Neural crest cell (in vitro differentiated cells): ENCODE measurements around the gene CLTB. TPM values are rescaled to one million over a fixed set of nuclear protein-coding genes. Genes with fewer than 3 reads are reported as not detected.

Experiments used
- DNase-seq: peaks from one replicate; pipeline ENCODE4 v3.0.0; 2021; ENCODE audit warnings: low read depth, mixed read lengths, low spot score
- H3K27ac Mint-ChIP-seq: one replicate; pipeline ENCODE4 v1.8.0; 2021; ENCODE audit warnings: mild to moderate bottlenecking, mixed read lengths; ENCODE audit not compliant: unreplicated experiment
- H3K27me3 Mint-ChIP-seq: 2 replicates; pipeline ENCODE4 v1.8.0; 2021; ENCODE audit warnings: low read depth, mild to moderate bottlenecking, mixed read lengths
- H3K36me3 Mint-ChIP-seq: 2 replicates; pipeline ENCODE4 v1.8.0; 2021; ENCODE audit warnings: low read depth, mild to moderate bottlenecking, mixed read lengths
- H3K4me1 Mint-ChIP-seq: 2 replicates; pipeline ENCODE4 v1.8.0; 2021; ENCODE audit warnings: mixed read lengths
- H3K4me3 Mint-ChIP-seq: one replicate; pipeline ENCODE4 v1.8.0; 2021; ENCODE audit warnings: mild to moderate bottlenecking, mixed read lengths
- H3K9me3 Mint-ChIP-seq: 2 replicates; pipeline ENCODE4 v1.8.0; 2021; ENCODE audit warnings: mixed read lengths
- CTCF ChIP-seq: fragments of 200-600 bp; sonication (generic); conservative IDR thresholded peaks from 2 replicates; pipeline ENCODE4 v1.5.0; 2021; ENCODE audit warnings: antibody characterized with exemption, mild to moderate bottlenecking
- total RNA-seq: library from RNA; stranded (reverse); gene quantifications from 2 replicates; pipeline ENCODE4 v1.2.1, GENCODE V29; 2021

The CLTB gene
- total RNA-seq, 1 donor from 2014 or later, result 31.6 TPM

DNA sequence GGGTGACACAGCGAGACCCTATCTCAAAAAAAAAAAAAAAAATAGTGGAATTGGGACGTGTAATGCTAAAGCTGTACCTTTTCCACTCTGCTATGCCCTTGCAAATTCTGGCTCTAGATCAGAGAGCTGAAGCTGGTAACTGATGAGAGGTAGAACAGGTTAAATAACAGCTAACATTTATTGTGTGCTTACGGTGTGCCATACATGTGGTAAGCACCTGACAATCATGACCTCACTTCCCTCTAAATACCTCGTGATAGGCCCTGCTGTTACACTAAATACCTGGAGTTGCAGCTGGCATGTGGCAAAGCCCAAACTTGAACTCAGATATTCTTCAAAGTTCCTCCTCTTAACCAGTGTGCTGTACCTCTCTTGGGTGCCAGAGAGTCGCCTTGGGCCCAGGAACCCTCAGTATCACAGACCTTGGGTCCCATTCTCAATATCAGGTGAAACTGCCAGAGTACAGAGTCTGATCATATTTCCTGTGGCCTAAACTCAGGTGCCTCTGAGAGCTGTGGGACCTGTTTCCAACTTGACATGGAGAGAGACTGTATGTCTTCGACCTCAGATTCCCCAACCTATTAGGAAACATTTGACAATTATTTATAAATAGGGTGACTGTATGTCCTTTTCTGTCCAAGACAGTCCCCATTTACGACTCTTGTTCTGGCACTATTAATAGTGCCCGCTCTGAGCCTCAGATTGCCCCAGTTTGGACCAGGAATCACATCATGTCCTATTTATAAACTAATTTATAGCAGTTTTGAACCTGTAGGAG, 46.2 kb downstream of the CLTB start:
- peaks cover 2% of the 10 kb centered on the region for H3K27me3 Mint-ChIP-seq
- H3K27ac Mint-ChIP-seq, result no peak overlapping the region
- DNase-seq, result no peak
- no peak for TF ChIP-seq CTCF
- peaks cover 18% of the 10 kb centered on the region for H3K36me3 Mint-ChIP-seq
- peak overlapping the region; percentile 44 for H3K4me3 Mint-ChIP-seq
- peaks cover 12% of the 10 kb centered on the region for H3K4me1 Mint-ChIP-seq
- no peaks in the 10 kb centered on the region for H3K9me3 Mint-ChIP-seq

DNA sequence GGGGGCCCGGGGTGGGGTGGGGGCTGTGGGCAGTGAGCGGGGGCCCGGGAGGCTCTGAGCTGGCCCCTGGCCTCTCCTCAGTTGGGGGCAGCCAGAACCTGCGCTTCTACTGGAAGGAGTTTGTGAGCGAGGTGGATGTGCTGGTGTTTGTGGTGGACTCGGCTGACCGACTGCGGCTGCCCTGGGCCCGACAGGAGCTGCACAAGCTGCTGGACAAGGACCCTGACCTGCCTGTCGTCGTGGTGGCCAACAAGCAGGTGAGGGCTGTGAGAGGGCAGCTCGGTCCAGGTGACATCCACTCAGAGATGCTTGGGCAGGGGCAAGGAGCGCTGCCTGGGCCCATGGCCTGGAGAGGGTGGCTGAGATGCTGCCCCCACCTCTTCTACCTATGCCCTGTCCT, 47.6 kb downstream of the CLTB start:
- Mint-ChIP-seq H3K27me3 (peaks cover 2% of the 10 kb centered on the region), H3K36me3 (peaks cover 18% of the 10 kb centered on the region), H3K9me3 (no peaks in the 10 kb centered on the region), H3K27ac (no peak overlapping the region), H3K4me3 (no peak overlapping the region), H3K4me1 (peaks cover 12% of the 10 kb centered on the region)
- TF ChIP-seq CTCF, result no peak
- no peak for DNase-seq

GRCh38 chr5:176366232-176366894, 50.0 kb downstream of the CLTB start:
- Mint-ChIP-seq H3K4me1 (peaks cover 18% of the 10 kb centered on the region), H3K27me3 (peaks cover 19% of the 10 kb centered on the region), H3K36me3 (peaks cover 15% of the 10 kb centered on the region), H3K9me3 (no peaks in the 10 kb centered on the region), H3K27ac (no peak overlapping the region), H3K4me3 (peak overlapping the region; percentile 91)
- TF ChIP-seq CTCF, result no peak
- DNase-seq, result no peak

- peaks cover 15% of the 10 kb centered on the region for H3K36me3 Mint-ChIP-seq
- H3K9me3 Mint-ChIP-seq, result no peaks in the 10 kb centered on the region
- peak; percentile 42 for DNase-seq
- H3K27me3 Mint-ChIP-seq, result peaks cover 19% of the 10 kb centered on the region
- H3K4me1 Mint-ChIP-seq, result peaks cover 18% of the 10 kb centered on the region
- H3K4me3 Mint-ChIP-seq, result peak within 1 kb of the TSS; percentile 85
- TF ChIP-seq CTCF, result no peak
- no peak within 1 kb of the TSS for H3K27ac Mint-ChIP-seq
Observed at GRCh38 chr5:176365351-176366231, 50.7 kb downstream of the CLTB start, which contains the start of gene ARL10. TSS of gene ARL10 (plus strand) at chr5:176365487. CDS start at chr5:176365564, 77 bp downstream.

DNA sequence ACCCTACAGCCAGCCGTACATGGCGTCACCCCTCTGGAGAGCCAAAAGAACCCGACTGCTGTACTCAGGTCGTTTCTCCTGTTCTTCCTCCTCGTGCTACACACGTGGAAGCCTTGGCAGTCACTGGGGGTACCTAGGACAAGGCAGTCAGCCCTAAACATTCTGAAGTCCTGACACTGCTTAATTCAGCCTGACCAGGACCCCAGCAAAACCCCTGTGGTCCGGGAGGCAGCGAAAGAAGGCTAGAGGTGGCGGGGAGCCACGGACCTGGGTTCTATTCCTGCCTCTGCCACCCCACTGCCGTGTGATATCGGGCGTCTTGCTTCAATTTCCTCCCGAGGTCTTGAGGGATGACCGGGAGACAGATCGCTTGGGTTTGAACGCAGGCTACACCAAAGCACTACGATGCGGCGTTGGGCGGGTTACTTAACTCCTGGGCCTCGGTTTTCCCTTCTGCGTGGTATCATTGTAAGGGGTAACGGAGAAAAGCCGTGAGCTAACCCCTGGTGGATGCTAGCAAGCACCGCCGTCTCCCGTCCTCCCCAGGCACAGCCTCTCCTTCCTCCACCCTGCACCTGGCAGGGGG, 51.5 kb downstream of the CLTB start:
- Mint-ChIP-seq H3K36me3 (peaks cover 15% of the 10 kb centered on the region), H3K27ac (no peak overlapping the region), H3K4me1 (peaks cover 19% of the 10 kb centered on the region), H3K27me3 (peaks cover 19% of the 10 kb centered on the region), H3K9me3 (no peaks in the 10 kb centered on the region), H3K4me3 (peak overlapping the region; percentile 85)
- no peak for DNase-seq
- no peak for TF ChIP-seq CTCF
